Measurements from ENCODE around the gene BPGM.
A peak's percentile ranks its signal among the peaks of the same experiment; 100 is the strongest.

The BPGM gene

DNA sequence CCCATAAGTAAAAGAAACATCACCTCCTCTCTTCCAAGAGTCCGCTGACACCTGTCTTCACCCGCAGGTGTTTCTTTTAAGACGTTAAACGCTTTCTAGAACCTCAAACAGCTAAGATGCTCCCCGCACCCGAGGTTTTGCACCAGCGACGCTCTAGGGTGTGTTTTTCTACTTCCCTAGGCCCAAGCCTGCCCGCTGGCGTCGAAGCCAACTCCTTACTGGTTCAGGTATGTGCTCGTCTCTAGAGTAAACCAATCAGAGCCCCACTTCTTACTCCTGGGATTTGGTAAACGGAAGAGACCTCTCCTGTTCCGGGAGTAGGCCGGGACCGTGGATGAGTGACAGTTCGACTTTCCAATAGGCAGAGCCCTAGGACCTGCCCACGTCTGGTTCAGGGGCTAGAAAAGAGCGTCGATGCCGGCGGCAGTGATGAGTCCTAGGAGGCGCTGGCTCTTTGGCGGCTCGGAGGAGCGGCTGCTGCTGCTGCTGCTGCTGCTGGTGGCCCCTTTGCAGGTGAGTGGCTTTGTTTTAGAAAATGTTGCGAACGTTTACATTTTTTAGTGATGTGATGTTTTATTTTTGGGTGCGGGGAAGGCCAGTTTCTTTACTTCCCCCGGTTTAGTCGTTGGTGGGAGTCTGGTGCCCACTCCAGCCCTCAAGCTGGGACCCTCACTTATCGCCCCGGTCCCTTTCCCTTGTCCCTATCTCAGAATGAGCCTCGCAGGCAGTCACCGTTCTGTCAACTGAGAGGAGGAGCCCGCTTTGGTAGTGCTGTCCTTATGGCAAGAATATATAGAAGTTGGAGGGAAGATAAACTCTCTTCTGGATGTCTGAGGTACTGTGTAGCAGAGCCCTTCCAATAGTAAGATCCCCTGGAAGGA lies at the start of gene BPGM:
Gene BPGM, plus strand, starts transcription at position 429 of the 881 bp plus-strand sequence. CDS start 14,655 bp downstream, outside the sequence.
- peak; percentile 98 for DNase-seq

DNA sequence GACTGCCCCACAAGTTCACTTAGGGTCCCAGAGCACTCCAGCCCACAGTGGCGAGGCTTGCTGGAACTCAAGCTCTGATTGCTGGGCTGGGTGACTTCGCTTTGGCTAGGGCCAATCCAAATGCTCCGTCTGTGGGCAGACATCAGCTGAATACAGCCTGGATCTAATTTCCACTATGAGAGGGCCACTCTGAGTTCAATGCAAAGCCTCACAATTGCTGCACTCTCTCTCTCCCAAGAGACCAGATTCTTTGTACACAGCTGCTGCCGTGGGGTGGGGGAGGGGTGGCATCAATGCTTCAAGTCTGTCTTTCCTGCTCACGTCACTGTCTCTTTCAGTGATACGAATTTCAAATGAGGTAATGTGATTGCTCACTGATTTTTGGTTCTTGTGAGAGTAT lies 47.3 kb upstream of the BPGM start:
- DNase-seq = peak in 1 of 2 experiments; percentile 14

DNA sequence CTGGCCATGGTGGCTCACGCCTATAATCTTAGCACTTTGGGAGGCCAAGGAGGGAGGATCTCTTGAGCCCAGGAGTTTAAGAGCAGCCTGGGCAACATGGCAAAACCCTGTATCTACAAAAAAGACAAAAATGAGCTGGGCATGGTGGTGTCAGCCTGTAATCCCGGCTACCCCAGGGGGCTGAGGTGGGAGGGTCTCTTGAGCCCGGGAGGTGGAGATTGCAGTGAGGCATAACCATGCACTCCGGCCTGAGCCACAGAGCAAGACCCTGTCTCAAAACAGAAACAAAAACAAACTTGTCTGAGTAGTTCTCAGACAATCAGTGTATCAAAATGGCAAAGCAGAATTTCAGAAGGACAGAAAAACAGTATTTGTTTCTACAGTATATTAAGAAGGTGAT lies 45.2 kb upstream of the BPGM start:
- no peak for DNase-seq

DNA sequence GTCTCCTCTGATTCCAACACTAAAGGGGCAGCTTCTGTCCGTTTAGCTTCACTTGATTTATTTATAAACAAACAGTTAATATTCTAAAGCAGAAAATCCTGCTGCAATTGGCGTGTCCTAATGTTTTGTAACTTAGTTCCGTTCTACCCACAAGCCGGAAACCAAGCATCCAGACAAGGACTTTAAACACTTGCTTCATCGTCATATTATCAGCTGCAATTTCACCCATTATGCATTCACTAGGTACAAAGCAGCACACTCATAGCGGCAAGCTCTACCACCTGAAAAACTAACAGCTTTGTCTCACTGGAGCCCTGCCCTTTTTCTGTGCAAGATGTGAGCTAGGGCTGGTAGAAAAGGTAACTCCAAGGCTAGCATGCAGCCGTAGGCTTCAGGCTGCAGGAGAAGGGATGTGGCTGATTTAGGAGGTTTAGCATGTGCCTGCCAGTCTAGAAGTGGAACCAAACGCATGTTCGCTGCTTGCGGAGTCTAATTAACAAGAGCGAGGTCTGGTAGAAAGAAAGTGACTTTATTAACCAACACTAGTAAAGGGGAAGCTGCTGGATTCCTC lies 43.7 kb upstream of the BPGM start:
- no peak for DNase-seq

DNA sequence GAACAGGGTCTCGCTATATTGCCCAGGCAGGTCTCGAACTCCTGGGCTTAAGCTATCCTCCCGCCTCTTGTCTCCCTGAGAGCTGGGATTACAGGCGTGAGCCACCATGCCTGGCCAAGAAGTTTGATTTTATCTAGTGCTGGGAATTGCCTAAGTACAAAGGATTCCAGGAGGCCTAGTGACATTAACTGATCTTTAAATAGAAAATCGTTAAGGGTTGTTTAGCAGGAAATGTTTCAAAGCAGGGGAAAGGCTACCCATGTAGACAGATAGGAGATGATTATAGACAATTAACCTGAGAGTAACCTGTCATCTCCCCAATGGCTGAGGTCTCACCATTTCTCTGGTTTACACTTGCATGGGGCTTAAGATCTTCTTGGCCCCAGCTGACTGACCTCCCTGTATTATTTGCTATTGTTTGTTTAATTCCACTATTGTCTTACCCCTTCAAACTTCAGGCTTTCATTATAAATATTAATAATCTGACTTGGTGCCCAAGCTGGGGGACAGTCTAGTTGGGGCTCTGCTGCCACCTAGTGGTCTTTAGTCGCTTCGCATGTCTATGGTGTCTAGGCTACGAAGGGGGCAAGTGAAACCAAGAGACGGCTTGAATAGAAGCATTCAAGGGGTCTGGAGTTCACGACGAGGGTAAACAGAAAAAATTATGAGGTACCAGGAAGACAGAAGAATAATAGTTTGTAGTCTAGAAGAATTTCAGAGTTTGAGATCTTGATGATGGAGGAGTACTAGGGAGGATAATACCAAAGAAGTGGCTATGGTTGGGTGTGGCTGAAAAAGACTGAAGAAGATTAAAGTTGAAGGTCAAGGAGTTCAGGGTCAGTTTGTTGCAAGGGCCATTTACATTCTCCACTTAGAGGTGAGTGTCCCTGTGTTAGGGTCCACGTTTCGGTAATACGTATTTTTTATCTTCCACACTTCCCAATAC lies 40.4 kb upstream of the BPGM start:
- peak; percentile 4 to 25 for DNase-seq

DNA sequence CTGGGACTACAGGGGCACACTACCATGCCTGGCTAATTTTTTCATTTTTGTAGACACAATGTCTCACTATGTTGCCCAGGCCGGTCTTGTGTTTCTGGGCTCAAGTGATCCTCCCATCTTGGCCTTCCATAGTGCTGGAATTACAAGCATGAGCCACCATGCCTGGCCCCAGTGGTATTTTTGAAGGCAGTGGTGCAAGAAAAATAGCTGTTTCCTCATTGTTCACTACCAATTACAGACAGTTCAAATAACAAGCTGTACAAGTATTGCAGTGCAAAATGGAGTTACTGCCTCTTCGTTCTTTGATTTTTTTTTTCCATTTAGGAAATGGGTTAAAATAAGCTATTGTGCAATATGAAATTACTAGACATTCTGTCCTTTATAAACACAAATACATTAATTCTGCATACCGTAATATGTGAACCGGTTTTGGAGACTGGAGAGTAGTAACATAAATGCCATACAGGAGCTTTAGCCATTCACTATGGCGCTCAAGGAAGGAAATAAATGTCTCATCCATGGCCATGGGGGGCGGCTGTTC lies 35.0 kb upstream of the BPGM start:
- DNase-seq = no peak

DNA sequence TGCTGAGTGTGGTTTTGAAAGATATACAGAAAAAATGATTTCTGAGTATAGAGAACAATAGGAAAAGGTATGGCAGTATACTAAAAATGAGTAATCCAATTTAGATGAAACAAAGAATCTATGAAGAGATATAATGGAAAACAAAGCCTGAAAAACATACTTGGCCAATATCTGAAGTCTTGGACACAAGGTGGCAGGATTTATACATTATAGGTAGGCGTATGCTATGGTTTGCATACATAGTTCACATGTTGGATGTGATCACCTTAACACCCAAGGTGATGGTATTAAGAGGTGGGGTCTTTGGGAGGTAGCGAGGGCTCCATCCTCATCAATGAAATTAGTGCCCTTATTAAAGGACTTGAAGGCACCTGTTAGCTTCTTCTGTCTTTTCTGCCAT lies 34.5 kb upstream of the BPGM start:
- no peak for DNase-seq

DNA sequence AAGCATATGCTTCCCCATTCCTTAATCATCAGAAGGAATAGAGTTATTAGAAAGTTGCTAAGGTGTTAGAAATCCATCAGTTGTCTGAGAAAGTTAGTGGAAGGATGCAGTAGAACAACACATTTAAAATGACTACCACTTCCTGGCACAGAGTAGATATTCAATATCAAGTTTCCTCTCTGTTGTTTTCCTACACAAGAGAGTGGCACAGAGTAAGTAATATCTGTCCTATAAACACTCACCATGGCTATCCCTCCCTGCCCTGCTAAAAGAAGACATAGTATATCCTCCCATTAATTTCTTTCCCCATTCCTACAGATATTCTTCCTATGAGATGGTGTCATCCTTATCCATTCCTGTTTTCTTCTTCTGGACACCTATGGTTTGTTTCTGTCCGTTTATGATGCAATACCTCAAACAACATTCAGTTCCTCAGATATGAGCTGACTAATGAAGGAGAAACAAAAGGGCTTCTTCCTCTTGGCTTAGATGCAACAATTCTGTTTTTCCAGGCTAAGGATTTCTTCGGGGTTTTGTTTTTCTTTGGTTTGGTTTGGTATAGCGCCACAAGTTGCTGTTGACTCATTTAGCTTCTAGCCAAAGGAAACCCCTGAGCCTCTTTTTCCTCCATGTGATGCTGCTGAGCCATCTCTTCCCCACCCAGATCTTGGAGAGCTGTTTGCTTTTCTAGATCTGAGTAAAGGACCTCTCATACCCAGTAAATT lies 32.9 kb upstream of the BPGM start:
- DNase-seq = no peak

DNA sequence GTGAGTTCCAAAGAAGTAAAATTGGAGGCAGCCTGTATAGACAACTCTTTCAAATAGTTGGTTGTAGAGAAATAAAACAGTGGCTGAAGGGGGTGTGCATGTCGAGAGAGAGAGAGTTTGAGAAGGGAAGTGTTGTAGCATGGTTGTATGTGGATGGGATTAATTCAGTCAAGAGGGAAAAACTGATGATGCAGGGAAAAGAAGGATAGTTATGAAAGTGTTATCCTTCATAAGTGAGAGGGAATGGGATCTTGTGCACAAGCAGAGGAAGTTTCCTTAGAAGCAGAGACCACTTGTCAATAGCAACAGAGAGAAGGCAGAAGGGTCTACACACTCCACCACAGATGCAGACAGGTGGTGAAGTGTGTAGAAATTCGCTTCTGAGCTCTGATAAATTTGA lies 30.0 kb upstream of the BPGM start:
- DNase-seq = no peak

DNA sequence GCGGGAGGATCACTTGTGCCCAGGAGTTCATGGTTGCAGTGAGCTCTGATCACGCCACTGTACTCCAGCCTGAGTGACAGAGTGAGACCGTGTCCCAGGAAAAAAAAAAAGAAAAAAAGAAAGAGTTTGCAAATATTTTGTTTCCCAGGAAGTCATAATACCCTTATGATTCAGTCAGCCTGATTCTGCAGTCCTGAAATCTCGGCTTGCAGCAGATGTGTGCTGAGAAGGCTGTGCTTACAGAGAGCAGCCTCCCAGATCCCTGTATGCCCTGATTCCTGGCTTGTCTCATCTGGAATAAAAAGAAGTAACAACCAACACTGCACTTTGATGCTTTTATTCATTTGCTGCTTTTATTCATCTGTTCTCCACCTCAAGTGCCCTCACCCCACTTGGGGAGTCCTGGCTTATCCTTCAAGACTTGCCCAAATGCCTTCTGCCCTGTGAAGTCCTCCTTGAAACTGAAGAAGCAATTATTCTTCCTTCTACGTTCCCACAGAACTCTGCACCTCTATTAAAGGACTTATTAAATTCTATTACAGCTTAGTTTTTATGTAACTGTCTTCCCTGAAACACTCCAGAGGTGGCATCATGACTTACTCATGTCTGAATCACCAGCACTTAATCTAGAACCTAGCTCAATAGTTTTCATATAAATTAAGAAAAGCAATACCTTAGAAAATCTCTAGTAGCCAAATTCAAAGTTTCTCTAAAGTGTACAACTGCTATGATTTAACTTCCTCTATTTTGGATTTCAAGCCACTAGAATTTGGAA lies 27.7 kb upstream of the BPGM start:
- DNase-seq = no peak

DNA sequence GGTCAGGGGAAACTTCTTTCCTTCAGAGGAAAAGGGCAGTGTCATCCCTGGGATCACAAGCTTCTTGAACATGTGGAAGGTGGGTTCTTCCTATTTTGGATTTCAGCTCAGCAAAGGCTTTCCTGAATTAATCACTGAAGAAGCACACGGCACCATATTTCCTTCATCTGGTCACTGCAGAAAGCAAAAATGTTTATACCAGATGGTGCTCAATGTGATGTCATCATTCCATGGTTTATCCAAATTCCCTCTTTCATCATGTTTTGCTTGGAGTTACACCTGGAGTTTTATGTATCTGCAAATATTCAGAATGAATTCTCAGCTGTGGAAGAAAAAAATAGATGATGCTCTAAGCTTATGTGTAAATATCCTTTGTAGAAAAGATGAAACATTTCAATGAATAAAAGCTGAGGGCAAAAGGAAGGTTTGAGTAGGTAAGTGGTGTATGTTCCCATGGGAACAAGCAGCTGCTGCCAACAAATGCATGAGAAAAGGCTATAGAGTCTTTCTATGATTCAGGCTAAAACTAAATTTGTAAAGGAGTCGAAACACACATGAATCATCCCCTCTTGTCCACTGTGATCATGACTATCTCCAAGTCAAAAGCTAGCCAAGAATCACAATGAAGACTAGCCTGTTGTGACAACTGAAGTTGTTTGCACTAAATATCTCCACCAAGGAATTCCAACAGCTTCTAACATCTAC lies 26.9 kb upstream of the BPGM start:
- DNase-seq = no peak

DNA sequence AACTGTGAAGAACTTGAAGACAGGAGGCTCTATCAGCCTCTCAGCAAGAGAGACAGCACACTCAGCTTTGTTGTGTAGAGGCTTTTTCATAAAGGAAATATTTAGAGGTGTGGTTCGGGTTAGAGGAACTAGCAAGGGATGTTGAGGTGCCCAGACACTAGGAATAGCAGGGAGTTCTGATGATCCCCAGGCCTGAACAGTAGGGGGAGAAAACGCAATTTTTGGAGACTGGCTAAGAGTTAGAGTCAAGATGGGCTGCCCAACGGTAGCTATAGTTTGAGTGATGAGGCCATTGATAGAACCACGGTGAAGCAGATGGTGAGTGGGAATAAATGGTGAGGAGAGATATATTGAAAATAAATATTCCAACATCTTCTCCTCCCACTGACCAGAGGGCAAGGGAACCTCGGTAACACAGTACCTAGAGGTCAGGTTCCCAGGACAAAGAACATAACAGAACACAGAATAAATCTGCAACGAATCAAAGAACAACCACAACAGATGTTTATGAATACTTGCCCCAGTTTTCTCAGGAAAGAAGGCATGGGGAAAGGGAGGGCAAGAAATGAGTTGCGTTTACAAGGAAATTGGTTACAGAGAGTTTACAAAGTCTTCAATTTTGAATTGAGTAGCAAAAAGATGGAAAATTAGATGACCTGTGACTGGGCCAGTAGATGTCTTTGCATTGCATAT lies 24.2 kb upstream of the BPGM start:
- no peak for DNase-seq

DNA sequence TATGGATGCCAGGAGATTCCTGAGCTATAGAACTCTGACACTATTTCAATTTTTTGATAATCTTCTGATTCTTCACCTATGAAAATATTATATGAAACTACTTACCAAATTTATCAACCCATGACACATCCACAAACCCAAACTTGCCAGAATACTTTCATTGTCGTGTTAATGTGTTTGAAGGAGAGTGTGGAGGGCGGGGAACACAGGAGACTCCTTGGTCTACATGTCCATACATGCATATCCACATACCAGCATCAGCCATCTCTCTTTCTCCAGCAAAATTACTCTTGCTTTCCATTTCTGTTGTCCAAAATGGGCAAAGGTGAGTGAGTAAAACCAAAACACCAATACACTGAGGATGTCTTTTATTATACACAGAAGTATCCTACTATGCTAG lies 23.5 kb upstream of the BPGM start:
- DNase-seq = no peak

DNA sequence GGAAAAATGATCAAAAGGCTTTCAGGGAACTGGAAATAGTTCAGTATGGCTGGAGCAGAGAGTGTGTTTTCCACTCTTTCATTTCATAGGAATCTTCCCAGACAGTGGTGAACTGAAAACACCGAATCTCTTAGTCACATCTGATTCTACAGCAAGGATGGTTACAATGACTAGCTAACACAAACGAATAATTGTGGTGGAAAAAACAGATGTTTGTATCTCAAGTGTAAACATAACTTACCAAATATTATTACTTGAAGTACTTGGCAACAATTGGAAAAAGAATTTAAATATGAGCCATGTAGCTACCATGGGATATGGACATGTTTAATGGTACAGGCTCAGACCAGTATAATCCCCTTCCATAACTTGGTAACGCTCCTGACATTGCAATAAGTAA lies 21.1 kb upstream of the BPGM start:
- no peak for DNase-seq

DNA sequence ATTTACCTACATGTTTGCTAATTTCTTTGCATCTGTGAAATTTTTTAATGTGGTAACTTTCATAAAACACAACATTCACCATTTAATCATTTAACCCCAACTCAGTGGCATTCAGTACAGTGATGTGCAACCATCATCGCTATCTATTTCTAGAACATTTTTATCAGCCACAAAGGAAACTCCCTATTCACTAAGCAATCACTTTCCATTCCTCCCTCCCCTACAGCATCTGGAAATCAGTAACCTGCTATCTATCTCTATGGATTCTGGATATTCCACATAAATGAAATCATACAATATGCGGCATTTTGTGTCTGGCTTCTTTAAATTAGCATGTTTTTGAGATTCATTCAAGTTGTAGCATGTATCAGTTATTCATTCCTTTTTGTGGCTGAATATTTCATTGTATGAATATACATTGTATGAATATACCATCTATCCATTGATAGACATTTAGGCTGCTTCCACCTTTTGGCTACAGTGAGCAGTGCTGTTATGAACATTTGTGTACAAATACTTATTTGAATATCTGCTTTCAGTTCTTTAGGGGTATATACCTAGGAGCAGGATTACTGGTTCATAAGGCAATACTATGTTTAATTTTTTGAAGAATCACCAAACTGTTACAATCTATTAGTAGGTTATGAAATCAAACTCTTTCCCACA lies 19.4 kb upstream of the BPGM start:
- no peak for DNase-seq

DNA sequence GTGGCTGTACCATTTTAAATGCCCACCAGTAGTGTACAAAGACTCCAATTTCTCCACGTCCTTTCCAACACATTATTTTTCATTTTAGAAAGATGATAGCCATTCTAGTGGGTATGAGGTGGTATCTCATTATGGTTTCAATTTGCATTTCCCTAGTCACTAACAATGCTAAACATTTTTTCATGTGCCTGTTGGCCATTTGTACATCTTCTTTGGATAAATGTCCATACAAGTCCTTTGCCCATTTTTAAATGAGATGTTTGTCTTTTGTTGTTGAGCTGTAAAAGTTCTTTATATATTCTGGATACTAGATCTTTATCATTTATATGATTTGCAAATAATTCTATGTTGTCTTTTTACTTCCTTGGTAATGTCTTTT lies 18.9 kb upstream of the BPGM start:
- no peak for DNase-seq

DNA sequence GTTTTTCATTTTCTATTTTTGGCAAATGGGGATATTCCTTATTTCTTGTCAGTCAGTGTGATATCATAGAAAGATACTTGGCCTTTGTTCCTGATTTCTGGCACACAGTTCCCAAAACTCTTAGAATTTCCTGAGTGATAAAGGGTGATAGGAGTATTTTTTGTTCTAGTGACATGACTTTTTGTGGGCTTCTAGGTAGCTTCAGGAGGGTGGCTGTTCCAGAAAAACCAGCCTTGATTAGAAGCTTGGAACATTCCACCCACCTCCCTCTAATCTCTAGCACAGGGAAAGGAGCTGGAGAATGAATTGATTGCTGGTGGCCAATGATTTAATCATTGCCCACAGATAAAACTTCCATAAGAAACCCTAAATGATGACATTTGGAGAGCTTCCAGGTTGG lies 17.2 kb upstream of the BPGM start:
- no peak for DNase-seq

DNA sequence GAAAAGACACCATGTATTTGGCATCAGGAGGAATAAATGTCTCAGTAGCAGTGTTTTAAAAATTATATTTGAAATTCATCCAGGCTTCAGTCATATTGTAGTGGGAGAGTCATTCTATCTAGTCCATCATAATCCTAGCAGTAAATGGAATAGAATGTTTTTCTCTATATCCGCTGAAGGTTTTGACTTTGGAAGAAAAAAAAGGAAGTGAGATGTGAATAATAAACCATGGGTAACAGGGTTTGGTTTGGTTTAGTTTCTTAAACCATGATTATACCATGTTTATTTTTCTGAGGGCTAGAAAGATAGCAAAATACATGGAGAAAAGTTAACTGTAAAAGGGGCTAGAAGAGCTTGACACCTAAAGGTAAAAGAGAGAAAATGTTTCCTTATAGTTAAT lies 16.4 kb upstream of the BPGM start:
- DNase-seq = no peak

DNA sequence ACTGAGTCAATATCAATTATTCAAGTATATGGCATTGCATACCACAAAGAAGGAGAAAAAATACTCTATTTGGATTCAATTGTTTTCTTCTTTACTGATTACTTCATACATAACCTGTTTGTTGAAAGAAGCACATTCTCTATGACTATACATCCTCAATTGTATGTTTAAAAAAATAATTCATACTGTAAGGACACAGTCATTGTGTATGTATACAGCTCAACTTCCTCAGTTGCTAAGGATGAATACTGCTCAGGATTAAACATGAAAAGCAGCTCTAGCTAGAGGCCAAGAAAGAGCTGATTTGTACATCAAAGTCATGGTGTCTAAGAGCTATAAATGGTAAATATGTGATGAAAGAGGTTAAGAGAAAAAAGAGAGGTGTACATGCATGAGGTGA lies 15.8 kb upstream of the BPGM start:
- DNase-seq = no peak

DNA sequence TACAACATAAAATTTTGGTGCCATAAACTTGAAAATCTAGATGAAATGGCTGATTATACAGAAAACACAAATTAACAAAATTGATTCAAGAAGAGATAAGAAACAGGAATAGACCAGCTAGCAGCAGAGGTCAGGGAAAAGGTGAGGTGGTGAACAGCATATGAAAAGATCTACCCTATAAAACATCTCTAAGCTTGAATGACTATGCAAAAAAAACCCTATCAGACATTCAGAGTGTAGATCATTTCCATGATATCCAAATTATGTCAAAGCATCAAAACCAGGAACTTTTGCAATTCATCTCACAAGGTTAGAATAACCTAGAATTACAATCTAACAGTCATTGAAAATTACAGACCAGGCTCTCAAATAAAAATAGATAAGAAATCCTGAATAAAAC lies 14.6 kb upstream of the BPGM start:
- DNase-seq = no peak
